Mesodermal cell (in vitro differentiated cells): ENCODE data around the gene TYW1B. TPM values are rescaled to one million over a fixed set of nuclear protein-coding genes. Genes with fewer than 3 reads are reported as not detected.
"Not testable (repeated sequence)": the region's sequence is repeated elsewhere in the genome, so short reads cannot be mapped to it uniquely, and the experiment has no call there.

ENCODE experiments used
- H3K27ac ChIP-seq: 2 replicates; pipeline ENCODE4 v1.7.0; 2013; ENCODE audit warnings: mild to moderate bottlenecking, low read depth, low read length, moderate library complexity; ENCODE audit not compliant: severe bottlenecking
- H3K36me3 ChIP-seq: 2 replicates; pipeline ENCODE4 v1.7.1; 2013; ENCODE audit warnings: mild to moderate bottlenecking, low read length, moderate library complexity; ENCODE audit not compliant: control insufficient read depth, insufficient read depth
- H3K4me1 ChIP-seq: one replicate; pipeline ENCODE4 v1.7.1; 2013; ENCODE audit warnings: mild to moderate bottlenecking, low read length; ENCODE audit not compliant: insufficient read depth, control insufficient read depth, poor library complexity, severe bottlenecking
- H3K4me3 ChIP-seq: 2 replicates; pipeline ENCODE4 v1.7.0; 2013; ENCODE audit warnings: low read length, control low read depth, mild to moderate bottlenecking; ENCODE audit not compliant: insufficient read depth, poor library complexity, severe bottlenecking; ENCODE audit errors: extremely low read depth
- H3K9me3 ChIP-seq: 2 replicates; pipeline ENCODE4 v1.7.1; 2013; ENCODE audit warnings: mild to moderate bottlenecking, low read length, moderate library complexity; ENCODE audit not compliant: control insufficient read depth
- WGBS, 2 experiments: methylation state at CpG; one replicate each; pipeline ENCODE4 v1.1.5; 2013; ENCODE audit warnings: missing lambda C conversion rate in 2 of 2; ENCODE audit not compliant: insufficient coverage in 2 of 2; 5-methylcytosine and 5-hydroxymethylcytosine counted together
- polyA plus RNA-seq, 2 experiments: library from polyadenylated mRNA; stranded (reverse); fragments of 50-300 nt; gene quantifications; one replicate each; pipeline ENCODE4 v1.2.3, GENCODE V29; 2013

TYW1B gene
- 4.6 TPM for polyA plus RNA-seq (2013, experiment 1 of 2)
- polyA plus RNA-seq (2013, experiment 2 of 2), result 4.1 TPM

DNA sequence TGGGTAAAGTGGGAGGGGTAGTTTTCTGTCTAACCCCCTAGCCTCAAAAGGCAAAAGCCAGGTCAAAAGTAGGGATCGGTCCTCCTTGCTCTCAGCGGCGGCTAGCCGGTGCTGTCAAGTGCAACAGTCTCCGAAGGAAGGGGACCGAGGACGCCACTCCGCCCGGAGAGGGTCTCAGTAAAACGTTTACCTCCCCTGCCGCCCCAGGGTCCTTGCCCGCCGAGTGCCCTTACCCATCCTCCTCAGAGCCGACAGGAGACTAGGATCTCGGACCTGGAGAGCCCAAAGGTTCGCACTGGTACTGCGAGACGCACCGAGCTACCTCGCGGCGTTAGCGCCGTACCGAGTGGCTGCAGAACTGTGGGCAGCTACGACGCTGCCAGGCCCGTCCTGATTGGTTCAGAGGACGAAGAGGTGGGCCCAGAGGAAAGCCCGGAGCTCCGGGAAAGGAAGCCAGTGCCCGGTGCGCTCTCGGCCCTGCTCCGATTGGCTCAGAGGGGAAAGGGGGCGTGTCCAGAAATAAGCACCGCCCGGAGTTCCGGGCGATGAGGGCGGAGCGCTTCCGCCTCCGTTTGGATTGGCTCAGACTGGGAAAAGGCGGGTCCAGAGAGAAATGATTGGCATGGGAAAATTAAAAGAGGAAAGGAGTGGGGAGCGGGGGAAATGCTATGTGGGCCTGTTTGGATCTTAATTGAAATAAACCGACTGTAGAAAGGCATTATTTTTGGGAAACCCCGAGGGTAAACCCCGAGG lies at the start of gene TYW1B:
TSS of gene TYW1B (minus strand) at position 362 of the 753 bp plus-strand sequence. CDS start at position 237, 125 bp downstream.
- H3K4me3 ChIP-seq, result peak within 1 kb of the TSS; percentile 65
- not testable (repeated sequence) for H3K4me1 ChIP-seq, H3K9me3 ChIP-seq
- H3K27ac ChIP-seq, result peak within 1 kb of the TSS; percentile 33
- peaks cover 19% of the 10 kb centered on the region for H3K36me3 ChIP-seq
- 0% methylated on average over 21 to 27 of the region's 49 CpGs for WGBS, 2 experiments

- H3K36me3 ChIP-seq, H3K4me3 ChIP-seq, H3K9me3 ChIP-seq, H3K27ac ChIP-seq, H3K4me1 ChIP-seq: not testable (repeated sequence)
- no CpG with 5 or more reads among the region's 7 CpGs for WGBS, 2 experiments
Measured at GRCh38 chr7:72867591-72867990, 39.6 kb upstream of the TYW1B start.

DNA sequence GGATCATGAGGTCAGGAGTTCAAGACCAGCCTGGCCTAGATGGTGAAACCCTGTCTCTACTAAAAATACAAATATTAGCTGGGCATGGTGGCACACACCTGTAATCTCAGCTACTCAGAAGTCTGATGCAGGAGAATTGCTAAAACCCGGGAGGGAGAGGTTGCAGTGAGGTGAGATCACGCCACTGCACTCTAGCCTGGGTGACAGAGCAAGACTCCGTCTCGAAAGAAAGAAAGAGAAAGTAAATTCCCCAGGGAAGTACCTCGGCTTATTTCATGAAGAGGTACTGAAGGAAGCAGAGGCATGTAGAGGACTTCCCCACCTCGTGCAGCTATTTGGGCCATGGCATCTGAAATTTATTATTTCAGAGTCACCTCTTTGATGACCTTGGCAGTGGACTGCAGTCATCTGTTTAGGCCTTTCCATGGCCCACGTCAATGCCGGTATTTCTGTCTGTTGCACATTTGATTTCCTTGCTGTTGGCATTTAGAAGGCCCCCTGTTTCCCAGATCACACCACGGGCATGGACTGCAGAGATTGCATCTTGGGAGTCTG lies 30.9 kb upstream of the TYW1B start:
- not testable (repeated sequence) for H3K4me3 ChIP-seq, H3K9me3 ChIP-seq, H3K36me3 ChIP-seq, H3K4me1 ChIP-seq, H3K27ac ChIP-seq
- 90 to 92% methylated on average over 5 to 9 of the region's 9 CpGs for WGBS, 2 experiments

DNA sequence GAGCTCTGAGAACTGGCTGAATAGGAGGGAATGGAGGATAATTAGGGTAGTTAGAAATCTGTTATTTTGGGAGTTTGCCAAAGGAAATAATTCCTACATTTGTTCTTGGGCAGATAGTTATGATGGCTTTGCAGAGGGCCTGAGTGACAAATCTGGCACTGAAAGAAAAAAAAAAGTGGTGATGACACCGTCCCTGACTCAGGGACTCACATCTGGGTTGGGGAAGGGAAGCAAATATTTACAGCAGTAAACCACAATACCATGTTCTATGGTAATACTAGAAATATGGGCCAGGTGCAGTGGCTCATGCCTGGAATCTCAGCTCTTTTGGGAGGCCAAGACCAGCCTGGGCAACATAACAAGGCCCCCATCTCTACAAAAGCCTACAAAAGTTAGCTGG lies 29.9 kb upstream of the TYW1B start:
- not testable (repeated sequence) for H3K4me3 ChIP-seq, H3K9me3 ChIP-seq, H3K4me1 ChIP-seq, H3K36me3 ChIP-seq, H3K27ac ChIP-seq
- 100% methylated on average over 1 of the region's 1 CpG; no CpG with 5 or more reads in 1 of the 2 experiments for WGBS, 2 experiments

DNA sequence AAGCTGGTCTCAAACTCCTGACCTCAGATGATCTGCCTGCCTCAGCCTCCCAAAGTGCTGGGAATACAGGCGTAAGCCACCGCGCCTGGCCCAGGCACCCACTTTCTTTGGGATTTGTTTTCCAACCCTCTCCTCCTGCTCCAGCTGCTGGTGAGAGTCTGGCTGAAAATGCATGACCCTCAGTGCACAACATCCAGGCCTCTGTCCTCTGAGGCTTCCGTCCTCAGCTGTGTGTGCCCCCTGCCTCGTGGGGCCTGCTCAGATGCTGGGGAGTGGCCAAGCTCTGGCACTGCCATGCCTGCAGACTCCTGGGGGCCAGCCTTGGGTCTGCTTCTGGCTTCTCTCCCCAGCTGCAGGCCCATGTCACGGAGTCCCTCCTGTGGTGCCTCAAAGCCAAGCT lies 27.3 kb upstream of the TYW1B start:
- H3K27ac ChIP-seq, H3K9me3 ChIP-seq, H3K36me3 ChIP-seq, H3K4me3 ChIP-seq, H3K4me1 ChIP-seq: not testable (repeated sequence)
- 80 to 100% methylated on average over 3 of the region's 6 CpGs for WGBS, 2 experiments

DNA sequence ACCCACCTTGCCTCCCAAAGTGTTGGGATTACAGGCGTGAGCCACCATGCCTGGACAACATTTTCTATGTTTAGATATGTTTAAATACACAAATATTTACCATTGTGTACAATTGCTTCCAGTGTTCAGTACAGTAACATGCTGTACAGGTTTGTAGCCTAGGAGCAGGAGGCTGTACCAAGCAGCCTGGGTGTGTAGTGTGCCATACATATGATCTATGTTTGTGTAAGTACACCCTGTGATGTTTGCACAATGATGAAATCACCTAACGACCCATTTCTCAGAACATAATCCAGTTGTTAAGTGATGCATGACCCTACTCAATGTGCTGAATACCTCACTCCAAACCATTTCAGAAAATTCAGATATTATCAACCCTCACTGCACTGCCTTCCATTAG lies 24.9 kb upstream of the TYW1B start:
- no CpG with 5 or more reads among the region's 2 CpGs for WGBS, 2 experiments
- H3K9me3 ChIP-seq, H3K36me3 ChIP-seq, H3K4me1 ChIP-seq, H3K4me3 ChIP-seq, H3K27ac ChIP-seq: not testable (repeated sequence)

DNA sequence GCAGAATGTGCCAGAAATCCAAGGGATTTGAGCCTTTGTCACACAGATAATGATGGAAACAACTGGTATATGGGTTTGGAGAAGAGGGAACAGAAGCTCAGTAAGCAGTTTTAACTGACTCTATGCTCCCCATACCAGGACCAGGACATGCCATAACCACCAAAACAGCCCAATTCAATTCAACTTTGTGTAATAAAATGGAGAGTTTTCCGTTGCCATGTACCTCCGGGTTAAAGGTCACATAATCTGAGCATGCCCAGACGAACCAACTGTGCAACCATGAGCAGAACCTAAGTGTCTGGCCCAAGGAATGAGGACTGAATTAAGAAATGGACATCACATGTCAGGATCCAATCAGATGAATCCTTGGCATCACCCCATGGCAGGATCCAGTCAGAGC lies 22.7 kb upstream of the TYW1B start:
- not testable (repeated sequence) for H3K36me3 ChIP-seq, H3K9me3 ChIP-seq, H3K4me1 ChIP-seq, H3K4me3 ChIP-seq, H3K27ac ChIP-seq
- WGBS, 2 experiments, result no CpG with 5 or more reads among the region's 3 CpGs

DNA sequence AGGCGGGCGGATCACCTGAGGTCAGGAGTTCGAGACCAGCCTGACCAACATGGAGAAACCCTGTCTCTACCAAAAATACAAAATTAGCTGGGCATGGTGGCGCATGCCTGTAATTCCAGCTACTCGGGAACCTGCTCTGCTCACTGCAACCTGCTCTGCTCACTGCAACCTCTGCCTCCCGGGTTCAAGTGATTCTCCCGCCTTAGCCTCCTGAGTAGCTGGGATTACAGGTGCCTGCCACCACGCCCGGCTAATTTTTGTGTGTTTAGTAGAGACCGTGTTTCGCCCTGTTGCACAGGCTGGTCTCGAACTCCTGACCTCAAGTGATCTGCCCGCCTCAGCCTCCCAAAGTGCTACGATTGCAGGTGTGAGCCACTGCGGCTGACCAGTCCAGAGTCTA lies 16.1 kb upstream of the TYW1B start:
- 92 to 97% methylated on average over 8 to 14 of the region's 15 CpGs for WGBS, 2 experiments
- not testable (repeated sequence) for H3K9me3 ChIP-seq, H3K4me1 ChIP-seq, H3K36me3 ChIP-seq, H3K27ac ChIP-seq, H3K4me3 ChIP-seq

DNA sequence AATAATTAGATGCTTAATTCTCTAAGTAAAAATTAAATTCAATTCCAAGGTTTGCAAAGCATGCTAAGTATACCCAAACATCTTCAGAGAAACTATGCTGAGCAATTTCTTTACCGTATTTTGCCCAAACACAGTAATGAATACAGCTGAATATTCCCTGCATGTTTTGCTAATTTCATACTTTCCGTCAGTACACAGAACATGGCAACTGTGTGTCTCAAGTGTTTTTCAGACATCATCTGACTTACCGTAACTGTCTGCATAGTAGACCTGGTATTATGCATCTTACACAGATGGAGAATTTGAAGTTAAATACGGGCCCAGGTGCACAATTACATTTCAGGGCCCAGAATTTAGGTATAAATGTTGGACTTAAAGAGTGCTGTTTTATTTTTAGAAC lies 15.2 kb upstream of the TYW1B start:
- not testable (repeated sequence) for H3K4me1 ChIP-seq, H3K9me3 ChIP-seq, H3K4me3 ChIP-seq, H3K36me3 ChIP-seq, H3K27ac ChIP-seq
- no CpG with 5 or more reads among the region's 4 CpGs for WGBS, 2 experiments

- H3K9me3 ChIP-seq, H3K27ac ChIP-seq, H3K4me3 ChIP-seq, H3K4me1 ChIP-seq: not testable (repeated sequence)
- 97 to 100% methylated on average over 2 to 4 of the region's 6 CpGs for WGBS, 2 experiments
- H3K36me3 ChIP-seq, result peaks cover 21% of the 10 kb centered on the region
Measured at GRCh38 chr7:72840966-72841511, 13.0 kb upstream of the TYW1B start.

- WGBS, 2 experiments, result 85 to 100% methylated on average over 2 to 6 of the region's 6 CpGs
- not testable (repeated sequence) for H3K4me3 ChIP-seq, H3K4me1 ChIP-seq
Measured at GRCh38 chr7:72838315-72838714, 10.3 kb upstream of the TYW1B start.

More at GRCh38 chr7:72838315-72838714, 10.3 kb upstream of the TYW1B start:
- not testable (repeated sequence) for H3K9me3 ChIP-seq, H3K27ac ChIP-seq
- H3K36me3 ChIP-seq, result peaks cover 35% of the 10 kb centered on the region
